Lung microvascular endothelial cell (primary cell): Measurements from ENCODE around the gene FUT3. TPM values are rescaled to one million over a fixed set of nuclear protein-coding genes. Genes with fewer than 3 reads are reported as not detected.
A peak's percentile ranks its signal among the peaks of the same experiment; 100 is the strongest.
"Not testable (repeated sequence)": the region's sequence is repeated elsewhere in the genome, so short reads cannot be mapped to it uniquely, and the experiment has no call there.

Source experiments
- DNase-seq, 2 donors: peaks; one replicate each; pipeline versions ENCODE4 v3.0.0 to v3.0.0-alpha.2; 2010; ENCODE audit warnings: low read depth in 2 of 2
- total RNA-seq: library from RNA; depleted of rRNA; stranded (reverse); fragments of >200 nt; gene quantifications from 2 replicates; pipeline ENCODE4 v1.2.1, GENCODE V29; 2014

The FUT3 gene
- total RNA-seq, 1 donor from 2014 or later = not detected

DNA sequence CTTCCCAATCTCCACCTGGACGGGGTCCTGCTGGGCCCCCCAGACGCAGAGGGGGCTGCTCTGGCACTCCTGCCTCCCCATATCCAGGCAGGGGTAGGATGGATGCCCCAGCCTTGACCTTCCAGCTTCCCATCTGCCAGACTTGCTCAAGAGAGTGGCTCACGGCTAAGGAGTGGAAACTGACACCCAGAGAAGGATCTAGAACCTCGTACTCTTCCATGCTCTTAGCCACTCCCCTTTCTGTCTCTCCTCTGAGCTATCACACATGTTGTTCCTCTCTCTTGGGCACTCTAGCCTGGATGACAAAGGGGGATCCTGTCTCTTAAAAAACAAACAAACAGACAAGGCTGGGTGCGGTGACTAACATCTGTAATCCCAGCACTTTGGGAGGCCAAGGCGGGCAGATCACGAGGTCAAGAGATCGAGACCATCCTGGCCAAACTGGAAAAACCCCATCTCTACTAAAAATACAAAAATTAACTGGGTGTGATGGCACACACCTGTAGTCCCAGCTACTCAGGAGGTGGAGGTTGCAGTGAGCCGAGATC, 31.2 kb upstream of the FUT3 start:
- no peak for DNase-seq

DNA sequence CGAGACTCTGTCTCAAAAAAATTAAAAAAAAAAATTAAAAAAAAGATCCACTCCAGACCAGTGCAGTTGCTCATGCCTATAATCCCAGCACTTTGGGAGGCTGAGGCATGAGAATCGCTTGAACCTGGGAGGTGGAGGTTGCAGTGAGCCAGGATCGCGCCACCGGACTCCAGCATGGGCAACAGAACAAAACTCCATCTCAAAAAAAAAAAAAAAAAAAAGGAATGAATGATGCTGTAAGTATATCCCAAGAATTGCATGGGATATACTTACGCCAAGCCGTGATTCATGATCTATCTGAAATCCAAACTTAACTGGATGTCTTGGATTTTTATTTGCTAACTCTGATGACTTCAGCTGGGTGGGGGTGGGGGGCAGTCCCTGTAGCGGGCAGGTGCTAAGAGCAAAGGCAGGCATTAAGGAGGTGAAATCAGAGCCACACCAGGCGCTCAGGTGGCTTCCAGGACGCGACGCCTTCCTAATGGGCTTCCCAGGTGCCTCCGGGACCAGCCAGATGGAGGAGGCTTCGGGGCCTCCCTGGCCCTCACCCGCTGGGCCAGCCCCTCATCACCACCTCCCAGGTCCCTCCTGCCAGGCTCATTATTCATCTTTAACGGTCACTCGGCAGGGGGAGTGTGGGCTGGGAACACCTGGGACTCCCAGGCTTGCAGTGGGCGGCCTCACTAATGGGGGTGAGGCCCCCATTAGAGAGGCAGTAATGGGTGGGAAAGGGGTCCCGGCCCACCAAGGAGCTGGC, 30.5 kb upstream of the FUT3 start:
- DNase-seq = no peak

DNA sequence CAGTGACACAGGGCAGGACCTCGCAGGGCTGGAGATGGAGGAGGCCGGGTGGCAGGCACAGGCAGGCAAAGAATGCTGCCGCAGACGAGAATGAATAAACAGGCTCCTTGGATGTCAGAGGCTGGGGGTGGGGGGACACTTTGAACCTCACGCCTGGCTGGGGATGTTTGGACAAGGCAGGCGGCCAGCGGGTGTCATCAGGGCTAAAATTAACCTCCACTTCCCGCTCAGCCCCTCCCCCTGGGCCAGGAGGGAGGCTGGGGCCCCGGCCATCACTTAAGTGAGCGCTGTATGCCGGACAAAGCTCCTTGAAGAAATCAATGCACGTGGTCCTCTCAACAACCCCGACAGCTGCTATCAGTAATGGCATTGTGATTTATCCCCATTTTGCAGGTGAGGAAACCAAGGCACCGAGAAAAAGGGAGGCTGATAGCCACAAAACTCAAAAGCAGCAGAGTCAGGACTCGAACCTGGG, 29.4 kb upstream of the FUT3 start:
- no peak for DNase-seq

DNA sequence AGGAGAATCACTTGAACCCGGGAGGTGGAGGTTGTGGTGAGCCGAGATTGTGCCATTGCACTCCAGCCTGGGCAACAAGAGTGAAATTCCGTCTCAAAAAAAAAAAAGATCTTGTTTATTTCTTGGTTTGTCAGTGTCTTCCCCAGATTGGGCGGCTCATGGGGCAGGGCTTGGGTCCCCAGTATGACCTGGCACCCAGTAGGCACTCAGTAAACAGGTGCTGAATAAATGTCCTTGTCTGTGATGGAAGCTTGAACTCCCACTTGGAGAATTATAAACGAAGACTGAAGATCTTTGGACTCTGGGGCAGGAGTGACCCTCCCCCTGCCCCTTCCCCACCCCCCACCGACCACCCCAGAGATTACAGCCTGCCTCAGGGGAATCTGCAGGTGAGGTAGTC, 28.9 kb upstream of the FUT3 start:
- DNase-seq = no peak

- DNase-seq = no peak
These were observed 26.6 kb upstream of the FUT3 start for GRCh38 chr19:5877882-5878281.

DNA sequence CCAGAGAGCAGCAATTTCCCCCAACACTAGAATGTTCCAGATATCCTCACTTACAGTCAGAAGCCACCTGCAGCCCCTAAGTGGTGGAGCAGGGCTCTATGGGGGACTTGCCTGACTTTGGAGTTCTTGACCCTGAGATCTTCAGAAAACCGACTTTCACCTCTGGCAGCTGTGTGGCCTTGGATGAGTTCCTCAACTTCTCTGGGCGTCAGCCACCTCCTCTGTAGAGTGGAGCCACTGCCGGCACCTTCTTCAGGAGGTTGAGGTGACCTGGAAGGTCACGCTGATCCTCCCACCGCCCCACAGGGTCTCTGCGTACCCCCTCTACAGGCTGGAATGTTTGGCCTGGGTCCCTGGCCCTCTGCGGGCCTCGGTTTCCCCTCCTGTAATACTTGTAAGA, 26.2 kb upstream of the FUT3 start:
- no peak for DNase-seq

DNA sequence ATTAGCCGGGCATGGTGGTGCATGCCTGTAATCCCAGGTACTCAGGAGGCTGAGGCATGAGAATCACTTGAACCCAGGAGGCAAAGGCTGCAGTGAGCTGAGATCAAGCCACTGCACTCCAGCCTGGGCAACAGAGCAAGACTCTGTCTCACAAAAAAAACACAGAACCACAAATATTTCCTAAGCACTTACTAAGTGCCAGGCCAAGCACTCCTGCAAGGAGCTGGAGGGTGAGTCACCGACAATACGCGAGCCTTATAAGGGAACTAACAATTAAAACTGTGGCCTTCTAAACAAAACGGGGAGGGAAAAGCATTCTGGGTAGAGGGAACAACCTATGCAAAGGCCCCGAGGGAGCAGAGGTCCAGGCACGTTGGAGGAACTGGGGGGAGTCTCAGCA, 23.2 kb upstream of the FUT3 start:
- DNase-seq = not testable (repeated sequence)

DNA sequence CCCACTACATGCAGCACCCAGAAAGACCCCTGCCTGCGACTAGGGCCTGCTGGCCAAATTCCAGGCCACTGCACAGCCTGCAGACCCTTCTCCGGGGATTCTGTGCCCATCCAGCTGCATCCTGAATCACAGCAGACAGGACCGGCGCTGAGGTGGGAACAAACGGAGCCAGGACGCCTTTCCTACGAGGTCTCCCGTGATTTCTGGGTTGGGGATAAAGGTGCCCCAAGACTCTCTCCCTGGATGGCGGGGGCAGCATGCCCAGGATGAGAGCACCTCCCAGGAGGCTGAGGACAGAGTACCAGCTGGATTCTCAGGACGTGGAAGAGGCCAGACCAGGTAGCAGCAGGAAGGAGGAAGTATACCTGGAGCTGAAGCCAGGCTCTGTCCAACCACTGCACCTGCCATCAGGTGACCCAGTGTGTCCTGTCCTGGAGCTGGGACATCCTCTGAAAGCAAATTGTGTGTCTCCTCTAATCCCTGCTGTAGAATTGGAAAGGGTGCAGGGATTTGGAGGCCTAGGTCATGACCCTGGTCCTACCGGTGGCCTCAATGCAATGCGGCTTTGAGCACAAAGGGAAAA, 22.5 kb upstream of the FUT3 start:
- DNase-seq = no peak

DNA sequence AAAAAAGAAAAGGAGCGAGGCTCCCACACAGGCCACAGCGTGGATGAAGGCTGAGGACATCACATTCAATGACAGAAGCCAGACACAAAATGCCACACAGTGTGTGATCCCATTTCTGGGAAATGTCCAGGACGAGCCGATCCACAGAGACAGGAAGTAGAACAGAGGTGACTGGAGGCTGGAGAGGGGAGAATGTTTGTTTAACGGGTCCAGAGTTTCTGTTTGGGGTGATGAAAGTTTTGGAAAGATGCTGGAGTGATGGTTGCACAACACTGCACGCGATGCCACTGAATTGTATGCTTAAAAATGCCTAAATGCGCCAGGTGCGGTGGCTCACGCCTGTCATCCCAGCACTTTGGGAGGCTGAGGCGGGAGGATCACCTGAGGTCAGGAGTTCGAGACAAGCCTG, 19.7 kb upstream of the FUT3 start:
- DNase-seq = no peak

- no peak for DNase-seq
These were observed 16.2 kb upstream of the FUT3 start for GRCh38 chr19:5867201-5868136.

- DNase-seq = no peak
These were observed 14.5 kb upstream of the FUT3 start for GRCh38 chr19:5865772-5866171.

GRCh38 chr19:5864725-5865486, 13.7 kb upstream of the FUT3 start:
- DNase-seq = no peak

GRCh38 chr19:5864013-5864720, 12.9 kb upstream of the FUT3 start:
- DNase-seq = no peak

DNA sequence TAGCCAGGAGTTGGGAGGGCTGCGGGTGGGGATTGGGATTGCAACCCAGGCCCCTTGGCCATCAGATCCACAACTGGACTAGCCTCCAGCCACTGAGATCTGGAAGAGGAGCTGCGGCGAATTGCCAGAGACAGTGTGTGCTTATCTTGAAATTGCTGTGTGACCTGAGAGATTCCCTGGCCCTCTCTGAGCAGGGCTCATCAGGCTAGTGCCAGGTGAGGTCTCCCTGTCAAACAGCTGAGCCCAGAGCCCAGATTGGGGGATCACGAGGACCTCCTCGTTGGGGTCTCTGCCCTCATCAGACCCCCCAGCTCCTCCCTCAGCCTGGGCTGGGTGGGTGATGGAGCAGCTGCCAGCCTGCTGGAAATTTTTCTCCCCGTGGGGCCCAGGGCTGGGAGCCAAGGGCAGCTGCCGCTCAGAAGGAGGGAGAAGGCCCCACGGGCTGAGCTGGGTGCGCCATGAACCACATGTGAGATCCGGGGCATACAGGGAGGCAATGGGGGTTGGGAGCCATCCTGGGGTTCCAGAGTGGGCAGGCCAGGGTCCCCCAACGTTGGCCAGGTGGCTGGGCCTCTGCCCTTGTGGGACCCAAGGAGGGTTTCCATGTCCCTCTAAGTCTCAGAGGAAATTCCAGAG, 11.9 kb upstream of the FUT3 start:
- DNase-seq = no peak

DNA sequence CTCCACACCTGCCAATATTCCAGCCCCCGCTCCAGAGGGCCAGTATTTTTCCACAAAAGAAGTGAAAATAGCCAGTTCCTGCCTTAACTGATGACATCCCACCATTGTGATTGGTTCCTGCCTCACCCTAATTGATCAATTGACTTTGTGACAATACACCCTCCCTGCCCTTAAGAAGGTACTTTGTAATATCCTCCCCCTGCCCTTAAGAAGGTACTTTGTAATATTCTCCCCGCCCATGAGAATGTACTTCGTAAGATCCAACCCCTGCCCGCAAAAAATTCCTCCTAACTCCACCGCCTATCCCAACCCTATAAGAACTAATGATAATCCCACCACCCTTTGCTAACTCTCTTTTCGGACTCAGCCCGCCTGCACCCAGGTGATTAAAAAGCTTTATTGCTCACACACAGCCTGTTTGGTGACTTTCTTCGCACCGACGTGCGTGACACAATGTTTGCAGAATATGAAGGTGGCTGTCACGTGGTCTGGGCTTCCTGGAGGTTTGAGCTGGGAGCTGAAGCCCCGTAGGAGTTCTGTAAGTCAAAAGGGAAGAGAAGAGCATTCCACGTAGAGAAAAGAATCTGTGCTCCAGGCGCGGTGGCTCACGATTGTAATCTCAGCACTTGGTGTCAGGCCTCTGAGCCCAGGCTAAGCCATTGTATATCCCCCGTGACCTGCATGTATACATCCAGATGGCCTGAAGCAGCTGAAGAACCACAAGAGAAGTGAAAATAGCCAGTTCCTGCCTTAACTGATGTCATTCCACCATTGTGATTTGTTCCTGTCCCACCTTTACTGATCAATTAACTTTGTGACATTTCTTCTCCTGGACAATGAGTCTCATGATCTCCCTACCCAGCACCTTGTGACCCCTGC, 6.2 kb upstream of the FUT3 start:
- DNase-seq = no peak

- not testable (repeated sequence) for DNase-seq
These were observed 3.9 kb upstream of the FUT3 start for GRCh38 chr19:5855151-5855550.

DNA sequence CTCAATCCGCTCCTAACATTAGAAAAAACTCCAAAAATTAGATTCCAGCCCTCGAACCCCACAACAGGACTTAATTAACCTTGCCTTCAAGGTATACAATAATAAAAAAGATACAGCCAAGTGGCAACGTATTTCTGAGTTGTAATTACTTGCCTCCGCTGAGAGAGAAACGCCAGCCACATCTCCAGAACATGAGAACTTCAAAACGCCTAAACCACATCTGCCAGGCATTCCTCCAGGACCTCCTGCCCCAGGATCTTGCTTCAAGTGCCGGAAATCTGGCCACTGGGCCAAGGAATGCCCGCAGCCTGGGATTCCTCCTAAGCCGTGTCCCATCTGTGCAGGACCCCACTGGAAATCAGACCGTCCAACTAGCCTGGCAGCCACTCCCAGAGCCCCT, 2.9 kb upstream of the FUT3 start:
- not testable (repeated sequence) for DNase-seq

DNA sequence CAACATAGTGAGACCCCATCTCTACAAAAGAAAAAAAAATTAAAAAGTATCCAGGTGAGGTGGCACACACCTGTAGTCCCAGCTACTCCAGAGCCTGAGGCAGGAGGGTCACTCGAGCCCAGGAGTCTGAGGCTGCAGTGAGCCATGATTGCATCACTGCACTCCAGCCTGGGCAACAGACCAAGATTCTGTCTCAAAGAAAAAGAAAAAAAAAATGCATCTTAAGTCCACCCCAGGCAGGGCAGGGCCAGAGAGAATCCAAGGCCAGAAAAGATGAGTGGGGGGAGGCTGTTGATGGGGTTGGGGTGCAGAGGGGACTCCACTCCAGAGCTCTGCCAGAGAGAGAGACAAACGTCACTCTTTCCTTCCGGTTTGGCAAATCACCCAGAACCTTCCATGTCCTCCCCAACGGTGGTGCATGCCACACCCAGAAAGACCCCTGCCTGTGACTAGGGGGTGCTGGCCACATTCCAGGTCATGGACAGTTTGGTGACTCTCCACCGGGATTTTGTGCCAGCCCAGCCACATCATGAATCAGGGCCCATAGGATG, 431 bp downstream of the FUT3 start:
- DNase-seq = peak; percentile 33 to 35

GRCh38 chr19:5850189-5850588, 1.1 kb downstream of the FUT3 start:
- DNase-seq = no peak
